H1 (cell line): Measurements from ENCODE around the gene ANKRD27. TPM values are rescaled to one million over a fixed set of nuclear protein-coding genes. Genes with fewer than 3 reads are reported as not detected.

Source experiments
- BACH1 ChIP-seq: IDR thresholded peaks from 2 replicates; pipeline ENCODE4 v1.6.1; 2012; ENCODE audit warnings: low read length, improper control_type of control experiment
- CBX5 ChIP-seq: fragments of 300-800, 300-1000 bp; sonication (generic); IDR thresholded peaks from 2 replicates; pipeline ENCODE4 v1.7.1; 2016; ENCODE audit warnings: antibody characterized with exemption, low read length, low read depth
- CTBP2 ChIP-seq: IDR thresholded peaks from 2 replicates; pipeline ENCODE4 v1.7.0; 2011; ENCODE audit warnings: borderline replicate concordance, mild to moderate bottlenecking, moderate library complexity, mixed read lengths, low read length; ENCODE audit not compliant: insufficient read depth, insufficient read length
- EGR1 ChIP-seq: IDR thresholded peaks from 2 replicates; pipeline ENCODE4 v1.6.1; 2011; ENCODE audit warnings: low read depth, low read length, borderline replicate concordance
- GABPA ChIP-seq: IDR thresholded peaks from 2 replicates; pipeline ENCODE4 v1.6.1; 2011; ENCODE audit warnings: mild to moderate bottlenecking, low read length, moderate library complexity, borderline replicate concordance; ENCODE audit not compliant: insufficient read depth
- GTF2F1 ChIP-seq: IDR thresholded peaks from 2 replicates; pipeline ENCODE4 v1.6.1; 2012; ENCODE audit warnings: low read depth, low read length, improper control_type of control experiment, borderline replicate concordance
- JUN ChIP-seq: IDR thresholded peaks from 2 replicates; pipeline ENCODE4 v1.6.1; 2011; ENCODE audit warnings: low read depth, mild to moderate bottlenecking, improper control_type of control experiment, low read length
- JUND ChIP-seq: IDR thresholded peaks from 2 replicates; pipeline ENCODE4 v1.6.1; 2011; ENCODE audit warnings: mild to moderate bottlenecking, improper control_type of control experiment, low read length
- KDM1A ChIP-seq: fragments of 200-600, 300-600 bp; sonication (generic); IDR thresholded peaks from 2 replicates; pipeline ENCODE4 v1.7.1; 2016; ENCODE audit warnings: mild to moderate bottlenecking, low read length, borderline replicate concordance
- POU5F1 ChIP-seq: IDR thresholded peaks from 2 replicates; pipeline ENCODE4 v1.6.1; 2011; ENCODE audit warnings: low read depth, mild to moderate bottlenecking, low read length, moderate library complexity
- RBBP5 ChIP-seq: IDR thresholded peaks from 2 replicates; pipeline ENCODE4 v1.7.1; 2012; ENCODE audit warnings: low read depth, mild to moderate bottlenecking, inconsistent platforms, low read length, moderate library complexity, borderline replicate concordance
- RFX5 ChIP-seq: IDR thresholded peaks from 2 replicates; pipeline ENCODE4 v1.6.1; 2011; ENCODE audit warnings: low read depth, low read length, improper control_type of control experiment, borderline replicate concordance
- SIN3A ChIP-seq, 2 experiments: IDR thresholded peaks in 1 of 2; conservative IDR thresholded peaks in 1 of 2; 2 replicates each; pipeline ENCODE4 v1.6.1; 2011 to 2012; ENCODE audit warnings: low read length in 2 of 2, improper control_type of control experiment in 1 of 2, low read depth in 1 of 2, mild to moderate bottlenecking in 1 of 2
- SP1 ChIP-seq: IDR thresholded peaks from 2 replicates; pipeline ENCODE4 v1.6.1; 2011; ENCODE audit warnings: low read depth, low read length
- SP2 ChIP-seq: IDR thresholded peaks from 2 replicates; pipeline ENCODE4 v1.6.1; 2012; ENCODE audit warnings: mild to moderate bottlenecking, low read length, inconsistent platforms
- TAF1 ChIP-seq: IDR thresholded peaks from 2 replicates; pipeline ENCODE4 v1.6.1; 2011; ENCODE audit warnings: mild to moderate bottlenecking, low read depth, low read length
- TEAD4 ChIP-seq: IDR thresholded peaks from 2 replicates; pipeline ENCODE4 v1.6.1; 2012; ENCODE audit warnings: low read depth, low read length, inconsistent platforms, mixed read lengths
- YY1 ChIP-seq: IDR thresholded peaks from 2 replicates; pipeline ENCODE4 v1.6.1; 2011; ENCODE audit warnings: low read depth, mild to moderate bottlenecking, low read length
- polyA plus RNA-seq, 7 experiments: library from polyadenylated mRNA; depleted of rRNA in 3 of 7; stranded (reverse) in 5 of 7; unstranded in 2 of 7; fragments of >200 nt in 5 of 7; fragments of 200-250 nt in 2 of 7; gene quantifications; 1 replicate in 5 of 7; 2 replicates in 1 of 7; 4 replicates in 1 of 7; pipeline versions ENCODE4 v1.2.1 to v1.2.3, GENCODE V29; 2011 to 2013; ENCODE audit warnings: missing spikeins in 2 of 7, mixed read lengths in 2 of 7
- total RNA-seq: library from RNA; stranded (reverse); fragmentation: NEBNext Ultra II Directional; extraction: Animal tissue kit (Norgen Biotek cat#: 25700); gene quantifications from 2 replicates; pipeline ENCODE4 v1.2.1, GENCODE V29; 2021

ANKRD27 gene
- total and polyA plus RNA-seq, 2 of the 8 experiments (the other 6 are each of a cell fraction or from before 2014, with no cell fraction given), result 27.9 to 55.7 TPM

DNA sequence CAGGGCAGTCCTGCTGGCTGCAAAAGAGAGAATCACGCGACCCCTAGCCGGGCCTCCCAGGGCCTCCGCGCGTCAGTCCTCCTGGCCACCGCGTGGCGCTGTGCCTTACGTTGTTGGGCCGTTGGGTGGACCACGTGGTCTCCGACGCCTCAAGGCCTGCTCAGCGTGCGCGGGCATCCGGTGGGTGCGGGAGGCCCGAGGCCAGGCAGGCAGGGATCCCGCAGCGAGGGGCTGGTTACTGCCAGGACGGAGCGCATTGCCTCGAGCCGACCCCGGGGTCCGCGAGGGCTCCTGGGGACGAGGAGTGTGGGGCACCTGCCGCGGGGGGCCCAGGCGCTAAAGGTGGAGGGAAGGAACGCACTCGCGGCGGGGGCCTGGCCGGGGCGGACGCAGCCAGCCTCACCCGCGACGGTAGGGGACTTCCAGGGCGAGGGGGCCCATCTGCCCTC is 44.7 kb upstream of the ANKRD27 start, which contains the start of gene TDRD12 (continued):
- TF ChIP-seq EGR1 (0 out of 2 replicates have a peak, but pooled peaks have one; percentile 33), SP1 (no peak), TAF1 (no peak), BACH1 (no peak), KDM1A (no peak), GABPA (no peak), RBBP5 (no peak), POU5F1 (no peak), RFX5 (no peak), TEAD4 (no peak), JUN (no peak), SP2 (peak; percentile 16; the same call in 1 of the 2 replicates), JUND (no peak), YY1 (no peak), CBX5 (no peak), SIN3A (conservative IDR thresholded peaks at IDR 0.05 in 1 of 2, IDR thresholded peaks at IDR 0.05 in 1 of 2; ENCODE audit: low read depth in 1 of 2, low read length in 2 of 2) (no peak), CTBP2 (no peak), GTF2F1 (no peak)
